H9 (cell line): ENCODE measurements around the gene PDE1A. TPM values are rescaled to one million over a fixed set of nuclear protein-coding genes. Genes with fewer than 3 reads are reported as not detected.

Source experiments
- DNase-seq: peaks from one replicate; pipeline ENCODE4 v3.0.0-alpha.2; 2017
- H2AFZ ChIP-seq: one replicate; pipeline ENCODE4 v1.6.1; 2013; ENCODE audit warnings: mild to moderate bottlenecking, low read length, control low read depth, moderate library complexity
- H2AK5ac ChIP-seq: 2 replicates; pipeline ENCODE4 v1.6.1; 2013; ENCODE audit warnings: low read length, control low read depth, mixed read lengths; ENCODE audit not compliant: insufficient read length
- H2BK120ac ChIP-seq: one replicate; pipeline ENCODE4 v1.6.1; 2013; ENCODE audit warnings: low read depth, mild to moderate bottlenecking, low read length, control low read depth, inconsistent platforms; ENCODE audit not compliant: poor library complexity, severe bottlenecking
- H2BK12ac ChIP-seq: 2 replicates; pipeline ENCODE4 v1.6.1; 2013; ENCODE audit warnings: low read length, control low read depth, mixed read lengths, low read depth; ENCODE audit not compliant: insufficient read length
- H2BK15ac ChIP-seq: 2 replicates; pipeline ENCODE4 v1.6.1; 2013; ENCODE audit warnings: low read depth, low read length, control low read depth
- H2BK20ac ChIP-seq: one replicate; pipeline ENCODE4 v1.6.1; 2013; ENCODE audit warnings: low read depth, mild to moderate bottlenecking, low read length, control low read depth, inconsistent platforms; ENCODE audit not compliant: poor library complexity, severe bottlenecking
- H2BK5ac ChIP-seq: 2 replicates; pipeline ENCODE4 v1.6.1; 2013; ENCODE audit warnings: low read length, control low read depth, mixed read lengths; ENCODE audit not compliant: insufficient read length
- H3K14ac ChIP-seq: 2 replicates; pipeline ENCODE4 v1.6.1; 2013; ENCODE audit warnings: low read length, control low read depth; ENCODE audit not compliant: insufficient read depth
- H3K18ac ChIP-seq: 2 replicates; pipeline ENCODE4 v1.6.1; 2013; ENCODE audit warnings: low read depth, mild to moderate bottlenecking, mixed read lengths, low read length, control low read depth; ENCODE audit not compliant: insufficient read length
- H3K23ac ChIP-seq: 2 replicates; pipeline ENCODE4 v1.6.1; 2013; ENCODE audit warnings: low read length, control low read depth, mixed read lengths, low read depth; ENCODE audit not compliant: insufficient read length
- H3K23me2 ChIP-seq: 2 replicates; pipeline ENCODE4 v1.6.1; 2013; ENCODE audit warnings: low read depth, mild to moderate bottlenecking, mixed read lengths, low read length, control low read depth; ENCODE audit not compliant: insufficient read length, poor library complexity, severe bottlenecking
- H3K27ac ChIP-seq: 2 replicates; pipeline ENCODE4 v1.5.1; 2013; ENCODE audit warnings: low read length, control low read depth, mixed read lengths, low read depth; ENCODE audit not compliant: insufficient read length
- H3K27me3 ChIP-seq: 2 replicates; pipeline ENCODE4 v1.6.1; 2013; ENCODE audit warnings: low read length, control low read depth, inconsistent platforms; ENCODE audit not compliant: insufficient read depth
- H3K4ac ChIP-seq: 2 replicates; pipeline ENCODE4 v1.6.1; 2013; ENCODE audit warnings: low read depth, mild to moderate bottlenecking, control low read depth, inconsistent platforms, low read length, moderate library complexity
- H3K4me1 ChIP-seq: 2 replicates; pipeline ENCODE4 v1.6.1; 2013; ENCODE audit warnings: low read length, control low read depth, inconsistent platforms; ENCODE audit not compliant: insufficient read depth
- H3K4me2 ChIP-seq: 2 replicates; pipeline ENCODE4 v1.6.1; 2013; ENCODE audit warnings: low read length, control low read depth, mixed read lengths; ENCODE audit not compliant: insufficient read length, insufficient read depth
- H3K56ac ChIP-seq: 2 replicates; pipeline ENCODE4 v1.6.1; 2013; ENCODE audit warnings: low read depth, mild to moderate bottlenecking, mixed read lengths, low read length, control low read depth; ENCODE audit not compliant: insufficient read length
- H3K79me1 ChIP-seq: 2 replicates; pipeline ENCODE4 v1.6.1; 2013; ENCODE audit warnings: low read depth, mild to moderate bottlenecking, moderate library complexity, low read length, control low read depth, inconsistent platforms; ENCODE audit not compliant: insufficient read depth, poor library complexity, severe bottlenecking
- H3K79me2 ChIP-seq: 2 replicates; pipeline ENCODE4 v1.6.1; 2013; ENCODE audit warnings: low read length, control low read depth, inconsistent platforms; ENCODE audit not compliant: insufficient read depth
- H3K9ac ChIP-seq: 2 replicates; pipeline ENCODE4 v1.6.1; 2013; ENCODE audit warnings: low read length, control low read depth, mixed read lengths; ENCODE audit not compliant: insufficient read length; ENCODE audit errors: extremely low read depth
- H3K9me3 ChIP-seq: one replicate; pipeline ENCODE4 v1.6.1; 2013; ENCODE audit warnings: low read depth, low read length, inconsistent platforms; ENCODE audit not compliant: control insufficient read depth
- H3T11ph ChIP-seq: one replicate; pipeline ENCODE4 v1.6.1; 2013; ENCODE audit warnings: mild to moderate bottlenecking, low read length, control low read depth, inconsistent platforms
- H4K20me1 ChIP-seq: one replicate; pipeline ENCODE4 v1.6.1; 2013; ENCODE audit not compliant: control insufficient read depth, insufficient read length, insufficient read depth
- H4K5ac ChIP-seq: 2 replicates; pipeline ENCODE4 v1.6.1; 2013; ENCODE audit warnings: low read depth, mild to moderate bottlenecking, mixed read lengths, low read length, control low read depth; ENCODE audit not compliant: insufficient read length
- H4K8ac ChIP-seq: replicated peaks from 2 replicates; pipeline ENCODE4 v1.6.1; 2013; ENCODE audit warnings: low read length, control low read depth, mixed read lengths, low read depth; ENCODE audit not compliant: insufficient read length
- H4K91ac ChIP-seq: 2 replicates; pipeline ENCODE4 v1.6.1; 2013; ENCODE audit warnings: low read depth, mild to moderate bottlenecking, moderate library complexity, mixed read lengths, low read length, control low read depth; ENCODE audit not compliant: insufficient read length
- H3K27ac Mint-ChIP-seq, 3 experiments: 2 replicates in 2 of 3; 3 replicates in 1 of 3; pipeline ENCODE4 v1.8.0; 2020 to 2021; ENCODE audit warnings: mixed read lengths in 3 of 3, mild to moderate bottlenecking in 1 of 3, moderate library complexity in 1 of 3
- H3K27me3 Mint-ChIP-seq: 2 replicates; pipeline ENCODE4 v1.8.0; 2021; ENCODE audit warnings: low read depth, mild to moderate bottlenecking, moderate library complexity, mixed read lengths
- H3K36me3 Mint-ChIP-seq, 3 experiments: 2 replicates in 2 of 3; 3 replicates in 1 of 3; pipeline ENCODE4 v1.8.0; 2020 to 2021; ENCODE audit warnings: low read depth in 3 of 3, mixed read lengths in 3 of 3; ENCODE audit not compliant: insufficient read depth in 1 of 3
- H3K4me1 Mint-ChIP-seq, 2 experiments: 2 replicates each; pipeline ENCODE4 v1.8.0; 2020; ENCODE audit warnings: mixed read lengths in 2 of 2
- H3K4me3 Mint-ChIP-seq, 2 experiments: 2 replicates in 1 of 2; 3 replicates in 1 of 2; pipeline ENCODE4 v1.8.0; 2020 to 2021; ENCODE audit warnings: mild to moderate bottlenecking in 2 of 2, mixed read lengths in 2 of 2, moderate library complexity in 1 of 2
- H3K9me3 Mint-ChIP-seq, 2 experiments: 2 replicates in 1 of 2; 3 replicates in 1 of 2; pipeline ENCODE4 v1.8.0; 2020; ENCODE audit warnings: mild to moderate bottlenecking in 2 of 2, mixed read lengths in 2 of 2, moderate library complexity in 1 of 2
- CTCF ChIP-seq: fragments of 200-600 bp; sonication (generic); conservative IDR thresholded peaks from 3 replicates; pipeline ENCODE4 v1.8.0; 2021; ENCODE audit warnings: antibody characterized with exemption, mild to moderate bottlenecking
- WGBS: extraction: QIAGEN DNeasy Blood & Tissue Kit; methylation state at CpG from one replicate; pipeline ENCODE4 v1.1.7; 2013; ENCODE audit warnings: missing lambda C conversion rate, low lambda C conversion rate, mixed read lengths; ENCODE audit not compliant: insufficient read length; ENCODE audit errors: extremely low coverage; 5-methylcytosine and 5-hydroxymethylcytosine counted together
- total RNA-seq: library from RNA; stranded (reverse); gene quantifications from 2 replicates; pipeline ENCODE4 v1.2.1, GENCODE V29; 2021

The PDE1A gene
- total RNA-seq, 1 experiment from 2014 or later: 0.11 TPM

- Histone ChIP-seq H4K20me1 (no peaks in the 10 kb centered on the region), H3K18ac (no peak overlapping the region), H4K8ac (no peak overlapping the region), H2AK5ac (no peak overlapping the region), H3K4me1 (no peaks in the 10 kb centered on the region), H3K79me2 (no peaks in the 10 kb centered on the region), H3K4ac (no peak overlapping the region), H3T11ph (no peak overlapping the region), H2AFZ (no peak overlapping the region), H3K9me3 (no peaks in the 10 kb centered on the region), H3K14ac (no peak overlapping the region), H2BK15ac (no peak overlapping the region), H3K27ac (no peak overlapping the region), H2BK12ac (no peak overlapping the region), H3K23ac (no peak overlapping the region), H3K4me2 (no peak overlapping the region), H3K79me1 (no peaks in the 10 kb centered on the region), H3K23me2 (no peaks in the 10 kb centered on the region), H3K56ac (no peak overlapping the region), H2BK120ac (no peak overlapping the region), H3K9ac (no peak overlapping the region), H4K5ac (no peak overlapping the region), H2BK20ac (no peak overlapping the region), H2BK5ac (no peak overlapping the region), H3K27me3 (no peaks in the 10 kb centered on the region), H4K91ac (no peak overlapping the region)
- peaks cover 22 to 24% of the 10 kb centered on the region in 2 experiments for H3K9me3 Mint-ChIP-seq
- no peak overlapping the region for H3K4me3 Mint-ChIP-seq
- no peak for DNase-seq
- peaks cover 17 to 20% (median 17%) of the 10 kb centered on the region in 3 experiments; a peak in 6 of 7 replicates for H3K36me3 Mint-ChIP-seq
- peaks cover 2% of the 10 kb centered on the region; the same call in 1 of the 2 replicates for H3K27me3 Mint-ChIP-seq
- no peaks in the 10 kb centered on the region for H3K4me1 Mint-ChIP-seq
- WGBS: no CpG with 5 or more reads among the region's 2 CpGs
- no peak overlapping the region for H3K27ac Mint-ChIP-seq
- TF ChIP-seq CTCF: no peak
Measured at GRCh38 chr2:182372661-182373060, 54.2 kb downstream of the PDE1A start.
